Mucosa of descending colon (tissue), 3 donors: ENCODE data around the gene TBX19. TPM values are rescaled to one million over a fixed set of nuclear protein-coding genes. Genes with fewer than 3 reads are reported as not detected.
A peak's percentile ranks its signal among the peaks of the same experiment; 100 is the strongest.

Source experiments
- ATAC-seq: fragments of 200-7000 bp; cut with Tn5 transposase; one replicate; pipeline ENCODE4 v1.9.1; 2020; ENCODE audit warnings: mild to moderate bottlenecking, moderate library complexity
- DNase-seq, 3 donors: peaks; one replicate each; pipeline ENCODE4 v3.0.0-alpha.2; 2020
- H3K36me3 ChIP-seq: fragments of 200-600 bp; one replicate; pipeline ENCODE4 v1.8.0; 2021; ENCODE audit warnings: low read depth, mild to moderate bottlenecking
- H3K4me1 ChIP-seq: fragments of 200-600 bp; one replicate; pipeline ENCODE4 v1.8.0; 2021; ENCODE audit warnings: low read depth, mild to moderate bottlenecking
- H3K4me3 ChIP-seq: fragments of 200-600 bp; one replicate; pipeline ENCODE4 v1.8.0; 2021; ENCODE audit warnings: mild to moderate bottlenecking
- H3K9me3 ChIP-seq: fragments of 200-600 bp; one replicate; pipeline ENCODE4 v1.8.0; 2021; ENCODE audit warnings: mild to moderate bottlenecking
- intact Hi-C, 2 donors: fragments of 100-400 bp; cut with DNase I in 1 of 2; cut with micrococcal nuclease in 1 of 2; formaldehyde crosslinking; loops; one replicate each; pipeline versions ENCODE4 v1.11.0 to v1.11.1; 2022; cut with DNase I, micrococcal nuclease
- total RNA-seq, 3 donors: library from RNA; stranded (reverse); fragmentation: NEBNext Ultra II Directional in 2 of 3; extraction: Animal tissue kit (Norgen Biotek cat#: 25700) in 2 of 3; gene quantifications; one replicate each; pipeline versions ENCODE4 v1.2.1 to v1.2.4, GENCODE V29; 2021 to 2023
- TF ChIP-seq, protein P1 (sequence below): fragments of 200-600 bp; IDR thresholded peaks from one replicate; pipeline ENCODE4 v1.8.0; 2022; ENCODE audit warnings: antibody characterized with exemption, mild to moderate bottlenecking
- donor health status: DM: no; HTN: no; CAD: no; lungs with moderate emphysema.
- donor health status: DM: no; HTN: no; CAD: no.
- donor health status: DM: no; HTN: yes; CAD: no.

Gene TBX19
- total RNA-seq, 3 donors from 2014 or later = 1.1 to 2.6 (median 2.3) TPM

DNA sequence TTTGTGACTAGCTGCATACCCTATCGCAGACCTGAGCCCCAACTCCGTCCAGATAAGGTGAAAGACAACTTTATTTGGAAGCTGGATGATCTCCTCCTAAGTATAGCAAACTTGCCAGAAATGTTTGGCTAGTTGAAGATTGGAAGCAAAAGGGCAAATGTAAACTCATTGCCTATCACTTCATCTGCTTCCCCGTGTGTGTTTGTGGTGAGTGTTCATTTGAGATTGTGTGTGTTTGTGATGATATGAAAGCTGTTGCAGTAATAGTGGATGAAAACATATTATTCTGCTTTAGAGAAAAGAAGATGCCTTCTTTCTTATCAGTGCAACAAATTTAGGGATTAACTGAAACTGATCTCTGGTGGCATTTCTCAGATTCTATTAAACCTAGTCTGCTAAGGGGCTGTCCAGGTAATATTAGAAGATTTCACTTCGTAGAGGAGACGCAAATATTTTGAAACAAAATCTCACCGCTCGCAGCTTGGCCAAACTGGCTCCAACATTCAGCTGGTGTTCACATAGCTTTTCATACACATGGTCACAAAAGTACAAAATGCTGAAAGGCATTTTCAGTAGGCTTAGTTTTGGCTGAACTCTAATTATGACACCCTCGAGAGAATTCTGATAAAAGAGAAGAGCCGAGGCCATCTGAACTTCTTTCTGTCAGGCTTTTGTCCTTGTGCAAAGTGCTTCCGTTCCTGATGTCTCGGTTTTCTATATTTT is 1.1 kb downstream of the TBX19 start:
- no peaks in the 10 kb centered on the region for H3K9me3 ChIP-seq
- intact Hi-C loops = no loop called here
- TF ChIP-seq, protein P1, sequence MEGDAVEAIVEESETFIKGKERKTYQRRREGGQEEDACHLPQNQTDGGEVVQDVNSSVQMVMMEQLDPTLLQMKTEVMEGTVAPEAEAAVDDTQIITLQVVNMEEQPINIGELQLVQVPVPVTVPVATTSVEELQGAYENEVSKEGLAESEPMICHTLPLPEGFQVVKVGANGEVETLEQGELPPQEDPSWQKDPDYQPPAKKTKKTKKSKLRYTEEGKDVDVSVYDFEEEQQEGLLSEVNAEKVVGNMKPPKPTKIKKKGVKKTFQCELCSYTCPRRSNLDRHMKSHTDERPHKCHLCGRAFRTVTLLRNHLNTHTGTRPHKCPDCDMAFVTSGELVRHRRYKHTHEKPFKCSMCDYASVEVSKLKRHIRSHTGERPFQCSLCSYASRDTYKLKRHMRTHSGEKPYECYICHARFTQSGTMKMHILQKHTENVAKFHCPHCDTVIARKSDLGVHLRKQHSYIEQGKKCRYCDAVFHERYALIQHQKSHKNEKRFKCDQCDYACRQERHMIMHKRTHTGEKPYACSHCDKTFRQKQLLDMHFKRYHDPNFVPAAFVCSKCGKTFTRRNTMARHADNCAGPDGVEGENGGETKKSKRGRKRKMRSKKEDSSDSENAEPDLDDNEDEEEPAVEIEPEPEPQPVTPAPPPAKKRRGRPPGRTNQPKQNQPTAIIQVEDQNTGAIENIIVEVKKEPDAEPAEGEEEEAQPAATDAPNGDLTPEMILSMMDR = no peak
- no peak for ATAC-seq
- H3K36me3 ChIP-seq = no peaks in the 10 kb centered on the region
- H3K4me1 ChIP-seq = no peaks in the 10 kb centered on the region
- H3K4me3 ChIP-seq = no peak overlapping the region
- DNase-seq = no peak

DNA sequence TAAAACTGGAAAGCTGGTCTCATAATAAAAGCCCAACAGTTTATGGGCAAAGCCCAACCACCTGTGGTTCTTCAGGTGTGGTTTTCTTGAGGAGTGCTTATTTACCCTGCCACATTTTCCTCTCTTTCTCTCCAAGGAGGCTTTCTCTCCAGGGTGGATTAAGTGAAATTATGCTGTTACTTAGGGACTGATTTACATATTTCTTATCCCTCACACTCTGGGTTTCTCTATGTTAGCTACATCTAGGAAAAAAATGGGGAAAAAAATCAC is 4.8 kb downstream of the TBX19 start:
- TF ChIP-seq, protein P1 = no peak
- intact Hi-C loops = no loop called here
- H3K4me3 ChIP-seq = no peak overlapping the region
- H3K9me3 ChIP-seq = no peaks in the 10 kb centered on the region
- H3K4me1 ChIP-seq = no peaks in the 10 kb centered on the region
- ATAC-seq = no peak
- H3K36me3 ChIP-seq = no peaks in the 10 kb centered on the region
- peak in 1 of 3 donors; percentile 10 for DNase-seq

DNA sequence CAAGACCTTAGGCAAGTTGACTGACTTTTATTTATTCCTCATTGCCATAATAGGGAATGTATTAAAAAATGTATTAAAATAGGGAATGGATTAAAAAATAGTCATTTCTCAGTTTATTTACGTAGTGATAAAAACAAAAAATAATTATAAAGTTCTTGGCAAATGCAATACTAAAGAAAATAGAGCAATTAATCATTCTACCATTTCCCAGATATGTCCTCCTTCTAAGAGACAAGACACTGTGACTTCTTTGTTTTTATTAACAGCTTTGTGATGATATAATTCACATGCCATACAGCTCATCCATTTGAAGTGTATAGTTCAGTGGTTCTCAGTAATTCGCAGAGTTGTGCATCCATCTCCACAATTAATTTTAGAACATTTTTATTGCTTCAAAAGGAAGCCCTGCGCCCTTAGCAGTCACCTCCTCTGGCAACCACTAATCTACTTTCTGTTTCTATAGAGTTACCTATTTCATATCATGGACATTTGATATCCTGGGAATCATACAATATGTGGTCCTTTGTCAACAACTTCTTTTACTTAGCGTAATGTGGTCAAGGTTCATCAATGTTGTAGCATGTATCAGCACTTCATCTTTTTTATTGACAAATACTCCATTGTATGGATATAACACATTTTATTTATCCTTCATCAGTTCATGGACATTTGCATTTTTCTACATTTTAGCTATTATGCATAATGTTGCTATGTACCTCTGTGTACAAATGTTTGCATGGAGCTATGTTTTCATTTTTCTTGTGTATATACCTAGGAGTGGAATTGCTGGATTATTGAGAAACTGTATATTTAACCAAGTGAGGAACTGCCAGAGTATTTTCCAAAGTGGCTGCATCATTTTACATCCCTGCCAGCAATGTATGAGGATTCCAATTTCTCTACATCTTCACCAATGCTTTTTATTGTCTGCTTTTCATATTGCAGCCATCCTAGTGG is 5.6 kb downstream of the TBX19 start:
- intact Hi-C loops = no loop called here
- H3K9me3 ChIP-seq = no peaks in the 10 kb centered on the region
- no peak overlapping the region for H3K4me3 ChIP-seq
- TF ChIP-seq, protein P1 = no peak
- ATAC-seq (no peak), DNase-seq (no peak)
- no peaks in the 10 kb centered on the region for H3K4me1 ChIP-seq
- no peaks in the 10 kb centered on the region for H3K36me3 ChIP-seq

DNA sequence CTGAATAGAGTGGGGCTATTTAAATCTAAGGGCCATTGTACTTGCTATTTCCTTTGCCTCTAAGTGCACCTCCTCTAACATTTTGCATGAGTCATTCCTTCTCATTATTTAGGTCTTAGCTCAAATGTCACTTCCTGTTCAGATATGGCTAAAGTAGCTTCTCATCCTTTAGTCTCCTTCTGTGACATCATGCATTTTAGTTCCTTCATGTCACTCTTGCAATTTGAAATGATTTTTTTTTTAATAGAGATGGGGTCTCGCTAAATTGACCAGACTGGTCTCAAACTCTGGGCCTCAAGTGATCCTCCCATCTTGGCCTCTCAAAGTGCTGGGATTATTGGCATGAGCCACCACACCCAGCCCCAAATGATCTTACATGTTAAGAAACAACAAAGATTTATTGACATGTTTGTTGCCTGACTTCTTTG is 6.6 kb downstream of the TBX19 start:
- intact Hi-C loops = no loop called here
- ATAC-seq = no peak
- H3K36me3 ChIP-seq = no peaks in the 10 kb centered on the region

DNA sequence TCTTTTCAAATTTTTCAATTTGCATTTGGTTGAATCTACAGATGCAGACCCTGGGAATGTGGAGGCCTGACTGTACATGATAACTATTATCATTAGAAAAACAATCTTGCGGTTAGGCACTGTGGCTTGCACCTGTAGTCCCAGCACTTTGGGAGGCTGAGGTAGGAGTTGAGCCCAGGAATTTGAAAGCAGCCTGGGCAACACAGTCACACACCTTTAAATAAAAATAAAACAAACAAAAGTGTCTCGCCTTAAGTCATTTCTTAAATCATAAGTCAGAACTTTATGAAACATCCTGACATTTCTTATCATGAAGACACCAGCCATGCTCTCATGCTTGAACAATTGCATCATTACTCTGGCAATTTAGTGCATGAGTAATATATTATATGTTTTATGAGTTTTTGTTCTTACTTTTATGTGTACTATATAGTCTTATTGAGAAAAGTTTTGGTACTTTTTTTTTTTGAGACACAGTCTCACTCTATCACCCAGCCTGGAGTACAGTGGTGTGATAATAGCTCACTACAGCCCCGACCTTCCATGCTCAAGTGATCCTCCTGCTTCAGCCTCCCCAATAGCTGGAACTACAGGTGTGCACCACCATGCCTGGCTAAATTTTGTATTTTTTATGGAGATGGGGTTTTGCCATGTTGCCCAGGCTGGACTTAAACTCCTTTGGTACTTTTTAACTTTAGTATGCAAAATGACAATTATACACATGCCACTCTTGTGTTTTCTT is 7.8 kb downstream of the TBX19 start:
- no peak for ATAC-seq
- TF ChIP-seq, protein P1 = no peak
- H3K4me3 ChIP-seq = no peak overlapping the region
- no peak for DNase-seq
- H3K4me1 ChIP-seq = no peaks in the 10 kb centered on the region
- H3K9me3 ChIP-seq = no peaks in the 10 kb centered on the region
- H3K36me3 ChIP-seq = no peaks in the 10 kb centered on the region
- intact Hi-C loops = no loop called here

More for the DNA sequence above, 6.6 kb downstream of the TBX19 start:
- H3K4me1 ChIP-seq = no peaks in the 10 kb centered on the region
- DNase-seq = no peak
- no peak overlapping the region for H3K4me3 ChIP-seq
- TF ChIP-seq, protein P1 = no peak
- H3K9me3 ChIP-seq = no peaks in the 10 kb centered on the region
